Activated T-helper 1 cell treated with anti-CD3 and anti-CD28 coated beads, Interleukin-2, amount 50 U/mL, for 16 hours (primary cell): Measurements from ENCODE around the gene CMPK2.
"Not testable (repeated sequence)": the region's sequence is repeated elsewhere in the genome, so short reads cannot be mapped to it uniquely, and the experiment has no call there.

ENCODE experiments used
- DNase-seq, 2 donors: peaks; one replicate each; pipeline ENCODE4 v3.0.0-alpha.2; 2020; ENCODE audit warnings: low read depth in 1 of 2, low spot score in 1 of 2

CMPK2 gene

GRCh38 chr2:6881046-6881445, 15.3 kb upstream of the CMPK2 start:
- no peak for DNase-seq

GRCh38 chr2:6880200-6880733, 14.6 kb upstream of the CMPK2 start:
- no peak for DNase-seq

GRCh38 chr2:6879011-6879410, 13.3 kb upstream of the CMPK2 start:
- no peak for DNase-seq

- no peak for DNase-seq
Measured at GRCh38 chr2:6878549-6878948, 12.8 kb upstream of the CMPK2 start.

GRCh38 chr2:6877402-6878304, 11.9 kb upstream of the CMPK2 start, which contains the start of gene RSAD2:
TSS of gene RSAD2 (plus strand) at chr2:6877777. CDS start at chr2:6877801, 24 bp downstream.
- DNase-seq = no peak

- DNase-seq = no peak
Measured at GRCh38 chr2:6876309-6876708, 10.6 kb upstream of the CMPK2 start.

GRCh38 chr2:6874032-6874431, 8.3 kb upstream of the CMPK2 start:
- no peak for DNase-seq

- no peak for DNase-seq
Measured at GRCh38 chr2:6872394-6872793, 6.7 kb upstream of the CMPK2 start.

GRCh38 chr2:6866982-6867381, 1.3 kb upstream of the CMPK2 start:
- DNase-seq = no peak

GRCh38 chr2:6866275-6866671, 566 bp upstream of the CMPK2 start:
- DNase-seq = peak in 1 of 2 donors; percentile 20

GRCh38 chr2:6864923-6865345, 773 bp downstream of the CMPK2 start:
- DNase-seq = peak in 1 of 2 donors; percentile 4

GRCh38 chr2:6864231-6864754, 1.4 kb downstream of the CMPK2 start:
- DNase-seq = no peak

- no peak for DNase-seq
Measured at GRCh38 chr2:6863792-6864191, 1.9 kb downstream of the CMPK2 start.

- DNase-seq = no peak
Measured at GRCh38 chr2:6860296-6860695, 5.4 kb downstream of the CMPK2 start.

- DNase-seq = not testable (repeated sequence)
Measured at GRCh38 chr2:6858466-6859027, 7.2 kb downstream of the CMPK2 start.

- DNase-seq = no peak
Measured at GRCh38 chr2:6856548-6856920, 9.2 kb downstream of the CMPK2 start.

- no peak for DNase-seq
Measured at GRCh38 chr2:6855860-6856547, 9.7 kb downstream of the CMPK2 start.

GRCh38 chr2:6854416-6854815, 11.3 kb downstream of the CMPK2 start:
- DNase-seq = no peak

- DNase-seq = no peak
Measured at GRCh38 chr2:6852195-6852594, 13.5 kb downstream of the CMPK2 start.

GRCh38 chr2:6846967-6847681, 18.6 kb downstream of the CMPK2 start:
- DNase-seq = no peak

GRCh38 chr2:6846540-6846939, 19.2 kb downstream of the CMPK2 start:
- DNase-seq = no peak
